ENCODE measurements around the gene ANTXR1. TPM values are rescaled to one million over a fixed set of nuclear protein-coding genes. Genes with fewer than 3 reads are reported as not detected.

Gene ANTXR1
- total RNA-seq, 2 experiments from 2014 or later, result 0.32 TPM; not detected in 1

GRCh38 chr2:69007169-69007568 is 5.8 kb upstream of the ANTXR1 start:
- Mint-ChIP-seq H3K27me3 (peaks cover 31% of the 10 kb centered on the region), H3K9me3 (ENCODE audit: low read depth) (peaks cover 3% of the 10 kb centered on the region), H3K4me3 (no peak overlapping the region), H3K4me1 (no peaks in the 10 kb centered on the region), H3K36me3 (ENCODE audit: low read depth) (no peaks in the 10 kb centered on the region), H3K27ac (no peak overlapping the region)
- ATAC-seq (no peak), DNase-seq (no peak)
- ChIA-PET CTCF (interaction anchor here (0.5 to 0.8 kb wide), 2 partner anchors 152 to 336 kb away, joined by 3 read pairs; no protein-coding TSS in a partner anchor), POLR2A (no interaction called here)
- intact Hi-C loops (cut with DNase I, micrococcal nuclease), result no loop called here

DNA sequence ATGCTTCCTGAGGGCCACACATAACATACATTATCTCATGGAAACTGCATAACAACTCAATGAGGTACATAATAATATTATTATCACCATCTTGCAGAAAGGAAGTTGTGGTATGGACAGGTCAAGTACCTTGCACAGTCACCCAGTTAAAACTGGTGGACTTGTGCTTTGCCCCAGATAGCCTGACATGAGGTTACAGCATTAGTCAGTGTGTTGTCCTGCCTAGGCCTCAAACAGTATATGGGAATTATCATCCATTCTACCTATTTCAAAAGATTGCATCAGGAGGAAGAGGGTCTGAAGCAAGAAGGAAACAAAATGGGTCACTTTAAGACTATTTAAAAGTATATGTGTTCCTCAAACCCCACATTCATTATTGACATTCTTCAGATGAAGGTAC is 5.4 kb upstream of the ANTXR1 start:
- no peak for DNase-seq
- no peak overlapping the region for H3K4me3 Mint-ChIP-seq
- intact Hi-C loops (cut with DNase I, micrococcal nuclease), result no loop called here
- ChIA-PET CTCF (interaction anchor here (0.5 kb wide), 1 partner anchor 152 kb away, joined by 3 read pairs; no protein-coding TSS in a partner anchor), POLR2A (no interaction called here)
- no peak overlapping the region for H3K27ac Mint-ChIP-seq
- no peaks in the 10 kb centered on the region for H3K9me3 Mint-ChIP-seq (ENCODE audit: low read depth)
- no peaks in the 10 kb centered on the region for H3K36me3 Mint-ChIP-seq (ENCODE audit: low read depth)
- ATAC-seq, result no peak
- peaks cover 2% of the 10 kb centered on the region for H3K4me1 Mint-ChIP-seq
- H3K27me3 Mint-ChIP-seq, result peaks cover 31% of the 10 kb centered on the region

DNA sequence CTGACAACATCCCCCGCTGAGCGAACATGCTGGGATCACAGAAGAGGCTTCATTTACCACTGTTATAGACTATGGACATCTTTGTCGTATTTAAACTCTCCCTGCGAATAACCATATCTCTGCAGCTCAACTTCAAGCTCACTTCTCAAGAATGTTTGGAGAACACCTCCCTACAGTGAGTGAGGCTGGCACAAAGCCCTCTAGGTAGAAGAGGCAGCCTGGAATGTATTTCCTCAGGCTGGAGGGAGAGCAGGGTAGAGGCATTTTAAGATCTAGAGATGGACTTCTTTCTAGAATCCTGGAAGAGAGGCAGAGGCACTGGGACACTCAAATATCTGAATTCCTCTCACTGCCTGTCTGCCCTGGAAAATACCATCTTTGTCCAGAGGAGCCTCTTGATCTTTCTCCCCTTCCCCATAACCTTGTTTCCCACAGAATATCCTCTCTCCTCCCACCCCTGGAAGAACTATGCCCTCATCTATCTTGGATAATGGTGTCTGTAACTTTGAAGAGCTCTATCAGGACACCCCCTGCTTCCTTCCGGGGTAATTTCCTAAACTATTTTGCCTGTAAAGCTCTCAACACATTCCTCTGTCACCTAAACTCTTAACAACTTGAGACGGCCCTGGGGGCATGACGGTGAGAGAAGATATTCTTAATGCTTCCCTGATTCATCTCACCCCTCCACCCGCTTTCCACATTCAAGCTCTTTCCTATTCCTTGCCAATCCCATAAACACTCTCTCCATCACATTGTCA is 2.4 kb upstream of the ANTXR1 start:
- POLR2A ChIA-PET, result no interaction called here
- CTCF ChIA-PET, result interaction anchor here (0.7 to 1.7 kb wide), 3 partner anchors 11 to 35 kb away, joined by 3 to 6 read pairs (median 5); no protein-coding TSS in a partner anchor

GRCh38 chr2:69011611-69012157 is 1.3 kb upstream of the ANTXR1 start:
- H3K4me3 Mint-ChIP-seq, result no peak overlapping the region
- intact Hi-C loops (cut with DNase I, micrococcal nuclease), result loop anchor here (5.0 kb wide), 2 partner anchors 69 to 296 kb away; no protein-coding TSS in a partner anchor
- ATAC-seq, result no peak
- ChIA-PET POLR2A (no interaction called here), CTCF (interaction anchor here (0.6 to 1.7 kb wide), 6 partner anchors 10 to 478 kb away, joined by 3 to 6 read pairs (median 3); no protein-coding TSS in a partner anchor)
- no peaks in the 10 kb centered on the region for H3K36me3 Mint-ChIP-seq (ENCODE audit: low read depth)
- no peak for DNase-seq
- peaks cover 34% of the 10 kb centered on the region for H3K27me3 Mint-ChIP-seq
- no peaks in the 10 kb centered on the region for H3K9me3 Mint-ChIP-seq (ENCODE audit: low read depth)
- H3K4me1 Mint-ChIP-seq, result peaks cover 14% of the 10 kb centered on the region
- no peak overlapping the region for H3K27ac Mint-ChIP-seq

More for the DNA sequence above, 2.4 kb upstream of the ANTXR1 start:
- intact Hi-C loops (cut with DNase I, micrococcal nuclease), result loop anchor here (5.0 kb wide), 2 partner anchors 68 to 297 kb away; no protein-coding TSS in a partner anchor
- H3K4me1 Mint-ChIP-seq, result peaks cover 14% of the 10 kb centered on the region
- no peak overlapping the region for H3K4me3 Mint-ChIP-seq
- peaks cover 34% of the 10 kb centered on the region for H3K27me3 Mint-ChIP-seq
- no peak for ATAC-seq
- H3K36me3 Mint-ChIP-seq (ENCODE audit: low read depth), result no peaks in the 10 kb centered on the region
- DNase-seq, result no peak
- no peak overlapping the region for H3K27ac Mint-ChIP-seq
- H3K9me3 Mint-ChIP-seq (ENCODE audit: low read depth), result no peaks in the 10 kb centered on the region

DNA sequence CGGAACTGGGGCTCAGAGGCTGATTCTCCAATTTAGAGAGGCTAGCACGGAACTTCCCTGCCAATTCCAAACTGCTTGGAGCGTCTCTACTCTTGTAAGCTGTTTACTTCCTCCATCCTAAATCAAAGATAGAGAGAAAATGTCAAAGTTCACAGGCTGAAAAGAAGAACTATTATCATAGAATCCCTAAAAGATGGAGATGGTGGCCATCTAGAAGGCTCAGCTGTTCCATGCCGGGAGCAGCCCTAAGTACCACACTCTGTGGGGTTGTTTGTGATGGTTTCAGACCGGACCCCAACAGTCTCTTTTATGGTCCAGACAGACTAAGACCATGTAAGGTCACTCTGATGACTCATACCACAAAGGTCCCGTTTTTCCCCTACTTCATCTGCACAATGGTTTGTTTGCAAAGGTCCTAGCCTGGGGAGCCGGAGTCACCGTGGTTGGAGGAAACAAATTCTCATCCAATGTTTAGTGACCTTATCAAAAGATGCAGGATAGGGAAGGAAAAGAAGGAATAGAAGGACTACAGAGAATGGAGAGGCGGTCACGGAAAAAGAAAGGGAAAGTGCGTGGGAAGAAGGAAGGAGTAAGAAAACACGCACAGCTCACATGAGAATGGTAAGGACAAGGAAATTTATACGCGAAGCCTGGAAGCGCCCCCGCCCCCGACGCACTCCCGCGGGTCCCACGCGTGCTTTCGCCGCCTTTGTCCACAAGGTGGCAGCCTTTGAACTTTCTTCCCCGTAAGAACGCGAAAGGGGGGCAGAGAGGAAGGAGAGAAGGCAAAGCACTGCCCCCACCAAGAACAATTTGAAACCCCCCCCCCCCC is 453 bp upstream of the ANTXR1 start:
- H3K9me3 Mint-ChIP-seq (ENCODE audit: low read depth), result no peaks in the 10 kb centered on the region
- no peaks in the 10 kb centered on the region for H3K36me3 Mint-ChIP-seq (ENCODE audit: low read depth)
- intact Hi-C loops (cut with DNase I, micrococcal nuclease), result loop anchor here (1.0 to 5.0 kb wide), 3 partner anchors 70 to 295 kb away; no protein-coding TSS in a partner anchor
- H3K27ac Mint-ChIP-seq, result peak overlapping the region; percentile 23
- POLR2A ChIA-PET, result no interaction called here
- peak; percentile 59 for DNase-seq
- peaks cover 40% of the 10 kb centered on the region for H3K27me3 Mint-ChIP-seq
- peak overlapping the region; percentile 65 for H3K4me3 Mint-ChIP-seq
- peak; percentile 30 for ATAC-seq
- CTCF ChIA-PET, result interaction anchor here (0.6 to 1.4 kb wide), 8 partner anchors 9 to 479 kb away, joined by 3 read pairs; no protein-coding TSS in a partner anchor
- peaks cover 14% of the 10 kb centered on the region for H3K4me1 Mint-ChIP-seq

GRCh38 chr2:69013840-69014821 is 1.2 kb downstream of the ANTXR1 start:
- DNase-seq, result peak; percentile 48
- intact Hi-C loops (cut with DNase I, micrococcal nuclease), result loop anchor here (1.0 to 5.0 kb wide), 3 partner anchors 72 to 293 kb away; no protein-coding TSS in a partner anchor
- peak; percentile 70 for ATAC-seq
- ChIA-PET CTCF (interaction anchor here (0.7 to 1.3 kb wide), 2 partner anchors 10 to 549 kb away, joined by 4 to 6 read pairs; no protein-coding TSS in a partner anchor), POLR2A (interaction anchor here (0.5 kb wide), 1 partner anchor 100 kb away, joined by 3 read pairs; no protein-coding TSS in a partner anchor)
- Mint-ChIP-seq H3K36me3 (ENCODE audit: low read depth) (no peaks in the 10 kb centered on the region), H3K9me3 (ENCODE audit: low read depth) (no peaks in the 10 kb centered on the region), H3K27ac (no peak overlapping the region), H3K4me1 (peaks cover 14% of the 10 kb centered on the region), H3K4me3 (peak overlapping the region; percentile 65), H3K27me3 (peaks cover 48% of the 10 kb centered on the region)

GRCh38 chr2:69017080-69017479 is 4.1 kb downstream of the ANTXR1 start:
- intact Hi-C loops (cut with DNase I, micrococcal nuclease), result no loop called here
- no peak overlapping the region for H3K4me3 Mint-ChIP-seq
- peaks cover 49% of the 10 kb centered on the region for H3K27me3 Mint-ChIP-seq
- H3K36me3 Mint-ChIP-seq (ENCODE audit: low read depth), result no peaks in the 10 kb centered on the region
- ChIA-PET CTCF (interaction anchor here (1.3 to 1.5 kb wide), 2 partner anchors 17 to 57 kb away, joined by 3 to 4 read pairs; no protein-coding TSS in a partner anchor), POLR2A (no interaction called here)
- peaks cover 14% of the 10 kb centered on the region for H3K4me1 Mint-ChIP-seq
- H3K27ac Mint-ChIP-seq, result no peak overlapping the region
- H3K9me3 Mint-ChIP-seq (ENCODE audit: low read depth), result no peaks in the 10 kb centered on the region
- ATAC-seq (no peak), DNase-seq (no peak)

DNA sequence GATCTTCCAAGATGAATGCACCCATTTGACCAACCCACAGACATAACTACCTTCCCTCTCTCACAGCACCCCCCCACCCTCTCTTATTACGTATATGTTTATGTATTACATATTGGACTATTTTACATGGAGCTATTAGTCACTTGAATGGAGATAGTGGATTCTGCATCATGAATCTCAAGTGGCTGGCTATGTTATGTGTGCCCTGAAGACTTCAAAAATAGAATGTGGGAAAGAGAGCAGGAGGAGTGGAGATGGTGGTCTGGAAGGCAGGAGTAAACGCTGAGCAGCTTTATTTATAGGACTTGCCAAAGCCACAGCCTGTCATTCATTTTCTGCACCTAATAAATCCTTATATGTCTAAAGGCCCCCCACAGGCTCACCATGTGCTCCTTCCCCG is 4.9 kb downstream of the ANTXR1 start:
- Mint-ChIP-seq H3K4me3 (no peak overlapping the region), H3K4me1 (peaks cover 10% of the 10 kb centered on the region), H3K9me3 (ENCODE audit: low read depth) (no peaks in the 10 kb centered on the region), H3K27me3 (peaks cover 42% of the 10 kb centered on the region), H3K27ac (no peak overlapping the region), H3K36me3 (ENCODE audit: low read depth) (no peaks in the 10 kb centered on the region)
- no peak for DNase-seq
- POLR2A ChIA-PET, result no interaction called here
- intact Hi-C loops (cut with DNase I, micrococcal nuclease), result no loop called here
- CTCF ChIA-PET, result interaction anchor here (1.3 kb wide), 1 partner anchor 56 kb away, joined by 4 read pairs; no protein-coding TSS in a partner anchor
- ATAC-seq, result no peak

DNA sequence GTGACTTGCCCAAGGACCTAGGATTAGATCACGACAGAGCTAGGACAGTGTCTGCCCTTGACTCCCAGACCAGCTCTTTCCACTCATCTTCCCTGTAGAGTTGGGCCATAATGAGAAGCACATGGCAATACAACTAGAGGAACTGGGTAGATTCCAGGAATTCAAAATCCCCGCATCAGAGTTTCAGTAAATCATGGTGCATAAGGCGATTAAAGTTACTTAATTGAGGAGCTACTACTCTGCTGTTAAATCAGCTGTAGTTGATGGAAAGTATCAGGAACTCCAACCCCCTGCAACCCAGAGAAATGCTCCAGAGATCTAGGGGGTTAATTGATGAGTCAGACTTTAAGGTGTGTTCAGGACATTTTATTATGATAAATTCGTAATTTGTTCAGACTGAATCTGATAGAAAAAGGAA is 5.7 kb downstream of the ANTXR1 start:
- intact Hi-C loops (cut with DNase I, micrococcal nuclease), result no loop called here
- no peak for ATAC-seq
- DNase-seq, result no peak
- H3K4me3 Mint-ChIP-seq, result no peak overlapping the region
- H3K4me1 Mint-ChIP-seq, result peaks cover 6% of the 10 kb centered on the region
- POLR2A ChIA-PET, result no interaction called here
- no peaks in the 10 kb centered on the region for H3K36me3 Mint-ChIP-seq (ENCODE audit: low read depth)
- H3K27me3 Mint-ChIP-seq, result peaks cover 41% of the 10 kb centered on the region
- CTCF ChIA-PET, result no interaction called here
- H3K9me3 Mint-ChIP-seq (ENCODE audit: low read depth), result no peaks in the 10 kb centered on the region
- no peak overlapping the region for H3K27ac Mint-ChIP-seq

Measured in activated CD4-positive, alpha-beta T cell treated with anti-CD3 and anti-CD28 coated beads for 36 hours (primary cell).